C4-2B (cell line): Measurements from ENCODE around the gene TSPEAR.

Source experiments
- H3K27ac ChIP-seq: fragments of 450-650 bp; 2 replicates; pipeline ENCODE4 v1.5.1; 2017
- ZFX ChIP-seq: fragments of 450-650 bp; IDR thresholded peaks from 2 replicates; pipeline ENCODE4 v1.6.1; 2017
- TF ChIP-seq, protein P1 (sequence below): fragments of 450-650 bp; conservative IDR thresholded peaks from 2 replicates; pipeline ENCODE4 v1.5.1; 2017; ENCODE audit warnings: mild to moderate bottlenecking

Gene TSPEAR

DNA sequence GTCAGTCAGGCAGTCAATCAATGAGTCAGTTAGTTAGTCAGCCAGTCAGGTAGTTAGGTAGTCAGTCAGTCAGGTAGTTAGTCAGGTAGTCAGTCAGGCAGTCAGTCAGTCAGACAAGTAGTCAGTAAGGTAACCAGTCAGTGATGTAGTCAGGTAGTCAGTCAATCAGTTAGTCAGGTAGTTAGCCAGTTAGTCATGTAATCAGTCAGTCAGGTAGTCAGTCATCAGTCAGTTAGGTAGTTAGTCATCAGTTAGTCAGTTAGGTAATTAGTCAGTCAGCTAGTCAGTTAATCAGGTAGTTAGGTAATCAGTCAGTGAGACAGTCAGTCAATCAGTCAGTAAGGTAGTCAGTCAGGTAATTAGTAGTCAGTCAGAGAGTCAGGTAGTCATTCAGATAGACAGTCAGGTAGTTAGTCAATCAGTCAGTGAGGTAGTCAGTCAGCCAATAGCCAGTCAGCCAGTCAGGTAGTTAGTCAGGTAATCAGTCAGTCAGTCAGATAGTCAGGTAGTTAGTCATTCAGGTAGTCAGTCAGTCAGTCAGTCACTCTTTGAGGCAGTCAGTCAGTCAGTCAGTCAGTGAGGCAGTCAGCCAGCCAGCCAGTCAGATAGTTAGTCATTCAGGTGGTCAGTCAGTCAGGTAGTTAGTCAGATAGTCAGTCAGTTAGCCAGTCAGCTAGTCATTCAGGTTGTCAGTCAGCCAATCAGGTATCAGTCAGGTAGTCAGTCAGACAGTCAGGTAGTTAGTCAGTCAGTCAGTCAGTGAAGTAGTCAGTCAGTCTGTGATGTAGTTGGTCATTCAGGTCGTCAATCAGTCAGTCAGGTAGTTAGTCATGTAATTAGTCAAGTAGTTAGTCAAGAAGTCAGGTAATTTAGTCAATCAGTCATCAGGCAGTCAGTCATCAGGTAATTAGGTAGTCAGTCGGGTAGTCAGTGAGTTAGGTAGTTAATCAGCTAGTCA is 186.7 kb downstream of the TSPEAR start:
- TF ChIP-seq ZFX, result no peak
- TF ChIP-seq, protein P1, sequence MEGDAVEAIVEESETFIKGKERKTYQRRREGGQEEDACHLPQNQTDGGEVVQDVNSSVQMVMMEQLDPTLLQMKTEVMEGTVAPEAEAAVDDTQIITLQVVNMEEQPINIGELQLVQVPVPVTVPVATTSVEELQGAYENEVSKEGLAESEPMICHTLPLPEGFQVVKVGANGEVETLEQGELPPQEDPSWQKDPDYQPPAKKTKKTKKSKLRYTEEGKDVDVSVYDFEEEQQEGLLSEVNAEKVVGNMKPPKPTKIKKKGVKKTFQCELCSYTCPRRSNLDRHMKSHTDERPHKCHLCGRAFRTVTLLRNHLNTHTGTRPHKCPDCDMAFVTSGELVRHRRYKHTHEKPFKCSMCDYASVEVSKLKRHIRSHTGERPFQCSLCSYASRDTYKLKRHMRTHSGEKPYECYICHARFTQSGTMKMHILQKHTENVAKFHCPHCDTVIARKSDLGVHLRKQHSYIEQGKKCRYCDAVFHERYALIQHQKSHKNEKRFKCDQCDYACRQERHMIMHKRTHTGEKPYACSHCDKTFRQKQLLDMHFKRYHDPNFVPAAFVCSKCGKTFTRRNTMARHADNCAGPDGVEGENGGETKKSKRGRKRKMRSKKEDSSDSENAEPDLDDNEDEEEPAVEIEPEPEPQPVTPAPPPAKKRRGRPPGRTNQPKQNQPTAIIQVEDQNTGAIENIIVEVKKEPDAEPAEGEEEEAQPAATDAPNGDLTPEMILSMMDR, result no peak
- no peak overlapping the region for H3K27ac ChIP-seq

- no peak for TF ChIP-seq ZFX
- TF ChIP-seq, protein P1, result no peak
- H3K27ac ChIP-seq, result no peak overlapping the region
Measured at GRCh38 chr21:44523567-44524413, 187.6 kb downstream of the TSPEAR start.

- H3K27ac ChIP-seq, result no peak overlapping the region
- TF ChIP-seq, protein P1, result no peak
- TF ChIP-seq ZFX, result no peak
Measured at GRCh38 chr21:44522753-44523204, 188.6 kb downstream of the TSPEAR start.

GRCh38 chr21:44521928-44522752 is 189.2 kb downstream of the TSPEAR start:
- no peak for TF ChIP-seq ZFX
- TF ChIP-seq, protein P1, result no peak

DNA sequence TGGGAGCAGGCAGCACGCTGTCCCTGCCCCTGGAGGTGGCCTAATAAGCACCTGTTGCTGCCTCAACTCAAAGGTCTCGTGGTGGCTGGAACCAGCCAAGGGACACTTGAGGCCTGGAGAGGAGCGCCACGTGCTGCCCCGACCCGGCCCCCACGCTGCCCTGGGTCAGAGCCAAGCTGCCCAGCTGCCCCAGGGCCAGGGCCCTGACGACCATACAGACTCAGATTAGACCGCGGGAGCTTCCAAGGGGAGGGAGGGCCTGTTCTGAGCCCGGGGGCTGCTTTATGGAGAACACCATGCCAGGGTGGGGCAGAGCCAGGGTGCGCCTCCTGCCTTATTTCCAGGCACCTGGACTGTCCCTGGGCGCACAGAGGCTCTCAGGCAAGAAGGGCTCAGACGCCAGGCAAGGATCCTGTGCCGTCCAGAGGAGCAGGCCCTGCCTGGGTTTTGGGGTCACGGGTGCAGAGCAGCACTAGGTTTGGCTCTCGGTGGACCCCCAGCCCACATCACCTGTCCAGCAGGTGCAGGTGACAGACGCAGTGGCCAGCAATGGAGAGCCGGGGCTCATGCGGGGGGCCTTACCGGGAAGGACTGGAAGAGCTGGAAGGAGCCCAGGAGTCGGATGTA is 190.0 kb downstream of the TSPEAR start:
- H3K27ac ChIP-seq, result no peak overlapping the region
- no peak for TF ChIP-seq ZFX
- TF ChIP-seq, protein P1, result no peak

More at GRCh38 chr21:44521928-44522752, 189.2 kb downstream of the TSPEAR start:
- H3K27ac ChIP-seq, result no peak overlapping the region
